Retinal pigment epithelial cell (primary cell): ENCODE results near the gene GRAP.

Experiments used
- DNase-seq: peaks from one replicate; pipeline ENCODE4 v3.0.0-alpha.2; 2010; ENCODE audit warnings: low read depth
- H3K4me3 ChIP-seq: 2 replicates; pipeline ENCODE4 v1.5.1; 2011; ENCODE audit warnings: mild to moderate bottlenecking, low read length, control low read depth, moderate library complexity
- TF ChIP-seq, protein P1 (sequence below): conservative IDR thresholded peaks from 2 replicates; pipeline ENCODE4 v1.5.1; 2011; ENCODE audit warnings: low read depth, low read length, control low read depth, inconsistent platforms

Gene GRAP

DNA sequence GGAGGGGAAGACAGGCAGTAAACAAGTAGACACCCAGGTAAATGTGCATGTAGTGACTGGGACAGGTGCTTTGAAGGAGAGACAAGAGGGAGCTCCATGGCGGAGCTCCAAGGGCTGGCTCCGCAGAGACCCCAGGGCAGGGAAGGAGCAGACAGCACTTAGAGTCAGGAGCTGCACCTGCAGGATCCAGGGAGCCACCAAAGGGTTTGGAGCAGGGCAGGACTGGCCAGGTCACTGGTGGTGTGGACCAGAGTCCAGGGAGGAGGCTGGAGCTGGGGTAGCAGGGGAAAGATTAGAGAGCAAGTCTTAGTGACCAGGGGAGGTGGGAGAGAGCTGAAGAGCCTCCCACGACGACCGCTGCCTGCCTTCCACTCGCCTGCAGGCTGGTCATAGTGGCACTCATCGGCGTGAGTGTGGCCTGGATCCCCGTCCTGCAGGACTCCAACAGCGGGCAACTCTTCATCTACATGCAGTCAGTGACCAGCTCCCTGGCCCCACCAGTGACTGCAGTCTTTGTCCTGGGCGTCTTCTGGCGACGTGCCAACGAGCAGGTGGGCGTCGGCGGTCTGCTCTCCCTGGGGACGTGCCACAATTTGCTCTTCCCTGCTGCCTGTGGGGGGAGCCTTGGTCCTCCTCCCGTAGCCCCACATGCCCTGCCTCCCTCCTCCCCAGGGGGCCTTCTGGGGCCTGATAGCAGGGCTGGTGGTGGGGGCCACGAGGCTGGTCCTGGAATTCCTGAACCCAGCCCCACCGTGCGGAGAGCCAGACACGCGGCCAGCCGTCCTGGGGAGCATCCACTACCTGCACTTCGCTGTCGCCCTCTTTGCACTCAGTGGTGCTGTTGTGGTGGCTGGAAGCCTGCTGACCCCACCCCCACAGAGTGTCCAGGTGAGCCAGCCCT lies 27.5 kb downstream of the GRAP start:
- no peak for DNase-seq
- TF ChIP-seq, protein P1, sequence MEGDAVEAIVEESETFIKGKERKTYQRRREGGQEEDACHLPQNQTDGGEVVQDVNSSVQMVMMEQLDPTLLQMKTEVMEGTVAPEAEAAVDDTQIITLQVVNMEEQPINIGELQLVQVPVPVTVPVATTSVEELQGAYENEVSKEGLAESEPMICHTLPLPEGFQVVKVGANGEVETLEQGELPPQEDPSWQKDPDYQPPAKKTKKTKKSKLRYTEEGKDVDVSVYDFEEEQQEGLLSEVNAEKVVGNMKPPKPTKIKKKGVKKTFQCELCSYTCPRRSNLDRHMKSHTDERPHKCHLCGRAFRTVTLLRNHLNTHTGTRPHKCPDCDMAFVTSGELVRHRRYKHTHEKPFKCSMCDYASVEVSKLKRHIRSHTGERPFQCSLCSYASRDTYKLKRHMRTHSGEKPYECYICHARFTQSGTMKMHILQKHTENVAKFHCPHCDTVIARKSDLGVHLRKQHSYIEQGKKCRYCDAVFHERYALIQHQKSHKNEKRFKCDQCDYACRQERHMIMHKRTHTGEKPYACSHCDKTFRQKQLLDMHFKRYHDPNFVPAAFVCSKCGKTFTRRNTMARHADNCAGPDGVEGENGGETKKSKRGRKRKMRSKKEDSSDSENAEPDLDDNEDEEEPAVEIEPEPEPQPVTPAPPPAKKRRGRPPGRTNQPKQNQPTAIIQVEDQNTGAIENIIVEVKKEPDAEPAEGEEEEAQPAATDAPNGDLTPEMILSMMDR, result no peak
- no peak overlapping the region for H3K4me3 ChIP-seq

DNA sequence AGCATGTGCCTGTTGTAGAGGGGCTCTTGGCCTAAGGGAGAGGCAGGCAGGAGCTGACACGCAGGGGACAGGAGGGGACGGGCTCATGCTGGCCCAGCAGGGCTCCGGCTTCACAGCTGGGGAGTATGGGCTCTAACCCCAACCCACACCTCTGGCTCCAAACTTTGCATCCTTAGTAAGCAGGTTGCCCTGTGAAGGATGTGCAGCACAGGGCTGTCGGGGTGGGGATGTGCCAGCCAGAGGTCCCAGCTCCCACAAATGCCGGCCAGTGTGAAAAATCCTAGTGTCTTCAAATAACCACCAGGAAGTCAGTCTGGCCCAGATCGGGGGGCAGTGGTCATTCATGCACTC lies 28.2 kb downstream of the GRAP start:
- H3K4me3 ChIP-seq, result no peak overlapping the region
- no peak for DNase-seq
- TF ChIP-seq, protein P1, result no peak

DNA sequence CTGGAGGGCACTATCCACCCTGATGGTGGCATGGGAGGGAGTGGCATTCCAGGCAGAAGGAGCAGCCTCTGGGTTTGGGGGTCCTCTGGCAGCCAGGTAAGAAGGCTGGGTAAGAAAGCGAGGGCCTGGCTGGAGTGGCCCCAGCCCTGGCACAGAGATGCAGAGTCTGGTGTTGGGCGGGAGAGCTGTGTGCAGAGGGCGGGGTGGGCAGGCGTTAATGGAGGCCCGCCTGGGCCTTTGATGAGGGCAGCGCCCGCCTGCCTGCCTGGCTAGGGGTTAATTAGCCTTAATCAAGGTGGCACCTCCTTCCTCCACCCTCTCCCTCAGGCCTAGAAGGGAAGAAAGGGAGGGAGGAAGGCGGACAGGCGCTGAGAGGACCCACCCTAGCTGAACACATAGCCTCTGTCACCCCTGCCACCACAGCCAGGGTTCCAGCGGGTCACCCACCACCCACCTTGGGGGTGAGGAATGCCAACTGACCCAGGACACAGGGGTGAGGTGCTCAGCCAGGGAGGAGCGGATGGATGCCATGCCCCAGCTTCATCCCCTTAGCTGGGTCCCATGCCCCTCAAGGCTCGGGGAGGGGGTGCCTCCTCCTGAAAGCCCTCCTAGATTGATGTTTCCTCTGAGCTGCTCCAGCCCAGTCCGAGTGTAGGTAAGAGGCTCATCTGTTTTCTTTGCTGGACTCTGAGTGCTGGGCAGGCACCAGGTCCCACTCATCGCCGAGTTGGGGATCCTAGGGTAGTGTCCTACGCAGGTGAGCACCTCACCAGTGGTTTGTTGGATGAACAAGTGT lies 28.8 kb downstream of the GRAP start:
- no peak overlapping the region for H3K4me3 ChIP-seq
- TF ChIP-seq, protein P1, result no peak

DNA sequence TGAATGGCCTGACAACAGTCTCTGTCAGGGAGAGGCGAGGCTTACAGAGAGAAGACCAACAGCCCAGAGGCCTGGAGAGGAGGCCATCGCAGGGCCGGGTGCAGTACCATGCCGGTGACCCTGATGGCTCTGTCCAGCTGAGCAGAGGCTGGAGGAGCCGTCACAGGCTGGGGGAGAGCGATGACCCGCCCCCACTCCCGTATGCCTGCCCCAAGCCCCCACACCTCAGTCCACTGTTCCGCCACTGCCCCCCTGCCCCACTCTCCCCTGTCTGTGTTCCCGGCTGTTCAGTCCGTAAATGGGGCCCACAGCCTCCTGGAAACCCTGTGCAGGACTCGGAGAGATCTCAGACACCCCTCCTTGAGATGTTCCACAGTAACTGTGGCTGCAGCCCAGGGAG lies 29.4 kb downstream of the GRAP start:
- DNase-seq, result no peak
- TF ChIP-seq, protein P1, result no peak
- H3K4me3 ChIP-seq, result no peak overlapping the region

More for the DNA sequence above, 28.8 kb downstream of the GRAP start:
- no peak for DNase-seq

DNA sequence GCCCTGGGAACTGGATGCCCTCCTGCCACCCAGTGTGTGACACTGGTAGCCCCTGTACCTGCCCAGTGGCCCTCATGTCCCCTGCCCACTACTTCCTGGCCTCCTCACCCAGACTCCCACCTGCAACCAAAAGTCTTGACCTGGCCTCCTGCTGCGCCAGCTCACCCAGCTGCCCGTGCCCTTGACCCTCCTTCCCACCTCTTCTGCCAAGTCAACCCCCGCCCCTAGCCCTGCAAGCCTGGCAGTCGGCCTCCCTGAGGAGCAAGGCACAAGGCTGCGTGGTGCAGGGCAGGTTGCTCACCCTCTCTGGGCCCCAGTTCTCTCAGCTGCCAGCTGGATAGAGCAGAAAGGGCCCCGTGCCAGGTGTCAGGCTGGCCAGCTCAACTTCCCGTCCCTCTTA lies 29.9 kb downstream of the GRAP start:
- TF ChIP-seq, protein P1, result no peak
- no peak for DNase-seq
- no peak overlapping the region for H3K4me3 ChIP-seq

DNA sequence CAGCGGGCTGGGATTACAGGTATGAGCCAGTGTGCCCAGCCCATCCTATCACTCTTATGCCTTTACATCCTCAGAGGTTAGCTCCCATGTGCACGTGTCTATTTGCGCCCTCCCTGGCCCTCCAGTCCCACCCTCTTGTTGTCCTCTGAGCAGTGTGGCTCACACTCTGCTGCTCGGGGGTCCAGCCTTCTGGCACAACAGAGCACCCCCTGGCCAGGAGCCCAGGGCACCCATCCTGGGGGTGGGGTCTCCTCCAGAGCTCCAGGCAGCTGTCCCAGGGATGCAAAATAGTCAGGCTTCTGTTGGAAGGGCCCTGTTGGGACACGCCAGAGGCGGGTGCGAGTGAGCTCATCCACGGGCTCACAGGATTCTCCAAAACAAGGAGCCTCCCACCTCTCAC lies 30.5 kb downstream of the GRAP start:
- TF ChIP-seq, protein P1, result no peak
- no peak overlapping the region for H3K4me3 ChIP-seq
- no peak for DNase-seq
